GM21737 (cell line): ENCODE results near the gene BECN2.

Source experiments
- ATAC-seq: cut with Tn5 transposase; IDR thresholded peaks from one replicate; pipeline ENCODE4 v1.9.1; 2021; ENCODE audit warnings: mild to moderate bottlenecking, moderate library complexity; ENCODE audit not compliant: unreplicated experiment

Gene BECN2

DNA sequence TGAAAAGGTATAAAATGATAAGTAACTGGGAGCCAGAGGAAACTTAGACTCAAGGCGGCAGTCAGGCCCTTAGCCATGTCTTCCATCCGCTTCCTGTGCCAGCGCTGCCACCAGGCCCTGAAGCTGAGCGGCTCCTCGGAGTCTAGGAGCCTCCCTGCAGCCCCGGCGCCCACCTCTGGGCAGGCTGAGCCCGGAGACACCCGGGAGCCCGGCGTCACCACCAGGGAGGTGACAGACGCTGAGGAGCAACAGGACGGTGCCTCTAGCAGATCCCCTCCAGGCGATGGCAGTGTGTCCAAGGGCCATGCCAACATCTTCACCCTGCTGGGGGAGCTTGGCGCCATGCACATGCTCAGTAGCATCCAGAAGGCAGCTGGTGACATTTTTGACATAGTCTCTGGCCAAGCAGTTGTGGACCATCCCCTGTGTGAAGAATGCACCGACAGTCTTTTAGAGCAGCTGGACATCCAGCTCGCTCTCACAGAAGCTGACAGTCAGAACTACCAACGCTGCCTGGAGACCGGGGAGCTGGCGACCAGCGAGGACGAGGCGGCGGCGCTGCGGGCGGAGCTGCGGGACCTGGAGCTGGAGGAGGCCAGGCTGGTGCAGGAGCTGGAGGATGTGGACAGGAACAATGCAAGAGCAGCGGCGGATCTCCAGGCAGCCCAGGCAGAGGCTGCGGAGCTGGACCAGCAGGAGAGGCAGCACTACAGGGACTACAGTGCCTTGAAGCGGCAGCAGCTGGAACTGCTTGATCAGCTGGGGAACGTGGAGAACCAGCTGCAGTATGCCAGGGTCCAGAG, at the start of gene BECN2:
Gene BECN2 (plus strand): TSS at position 76 of the 803 bp plus-strand sequence. CDS start 0 bp downstream, at position 76.
- ATAC-seq, result no peak

GRCh38 chr1:241916196-241916595, 41.4 kb upstream of the BECN2 start:
- no peak for ATAC-seq

DNA sequence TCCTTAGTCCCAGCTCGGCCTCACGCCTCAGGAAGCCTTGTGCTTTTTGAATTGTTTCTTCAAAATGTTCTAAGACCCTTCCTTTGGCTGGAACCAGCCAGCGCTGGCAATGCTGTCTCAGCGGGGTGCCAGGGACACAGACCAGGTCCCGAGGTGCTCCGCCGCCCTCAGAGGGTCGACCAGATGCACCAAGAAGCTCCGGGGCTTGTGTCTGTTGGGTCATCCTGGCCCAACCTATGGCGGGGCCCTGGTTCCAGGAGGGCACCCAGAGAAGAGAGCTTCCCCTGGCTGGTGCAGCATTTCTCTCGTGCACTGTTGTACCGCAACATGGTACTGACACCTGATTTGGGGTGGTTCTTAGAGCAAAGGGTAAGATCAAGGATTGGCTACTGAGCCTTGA, 40.1 kb upstream of the BECN2 start:
- ATAC-seq, result no peak

- no peak for ATAC-seq
These were observed 38.7 kb upstream of the BECN2 start for GRCh38 chr1:241918879-241919278.

DNA sequence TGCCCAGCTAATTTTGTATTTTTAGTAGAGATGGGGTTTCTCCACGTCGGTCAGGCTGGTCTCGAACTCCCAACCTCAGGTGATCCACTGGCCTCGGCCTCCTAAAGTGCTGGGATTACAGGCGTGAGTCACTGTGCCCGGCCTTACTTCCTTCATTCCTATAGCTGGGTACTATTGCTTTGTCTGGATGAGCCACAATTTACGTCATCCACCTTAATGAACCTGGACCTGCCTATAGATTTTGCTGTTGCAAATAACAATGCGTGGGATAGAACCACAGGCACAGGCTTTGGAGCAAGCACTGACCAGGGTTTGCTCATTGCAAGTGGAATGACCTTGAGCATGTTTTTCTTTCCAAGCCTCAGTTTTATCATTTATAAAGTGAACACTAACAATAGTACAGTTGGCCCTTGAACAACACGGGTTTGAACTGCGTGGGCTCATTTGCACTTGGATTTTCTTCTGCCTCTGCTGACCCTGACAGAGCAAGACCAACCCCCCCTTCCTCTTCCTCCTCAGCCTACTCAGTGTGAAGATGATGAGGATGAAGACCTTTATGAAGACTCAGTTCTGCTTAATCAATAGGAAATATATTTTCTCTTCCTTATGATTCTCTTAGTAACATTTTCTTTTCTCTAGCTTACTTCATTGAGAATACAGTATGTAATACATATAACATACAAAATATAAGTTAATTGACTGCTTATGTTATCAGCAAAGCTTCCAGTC, 33.3 kb upstream of the BECN2 start:
- no peak for ATAC-seq

DNA sequence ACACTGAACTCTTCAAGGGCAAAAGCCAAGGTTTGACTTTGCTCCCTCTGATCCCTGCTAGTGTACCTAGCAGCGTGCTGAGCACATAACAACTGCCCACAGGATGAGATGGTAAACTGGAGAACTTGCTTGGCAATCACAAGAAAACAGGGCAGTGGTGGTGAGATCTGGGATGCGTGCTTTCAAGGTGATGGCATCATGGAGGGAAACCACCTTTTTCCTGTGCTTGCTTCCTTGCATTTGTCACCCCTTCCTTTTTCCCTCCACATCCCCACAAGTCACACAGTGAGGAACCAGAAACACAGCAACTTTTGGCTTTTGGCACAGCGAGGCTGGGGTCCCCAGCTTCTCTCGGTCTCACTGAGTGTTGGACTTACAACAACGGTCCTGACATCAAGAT, 31.4 kb upstream of the BECN2 start:
- ATAC-seq, result no peak

GRCh38 chr1:241927321-241927720, 30.2 kb upstream of the BECN2 start:
- no peak for ATAC-seq

DNA sequence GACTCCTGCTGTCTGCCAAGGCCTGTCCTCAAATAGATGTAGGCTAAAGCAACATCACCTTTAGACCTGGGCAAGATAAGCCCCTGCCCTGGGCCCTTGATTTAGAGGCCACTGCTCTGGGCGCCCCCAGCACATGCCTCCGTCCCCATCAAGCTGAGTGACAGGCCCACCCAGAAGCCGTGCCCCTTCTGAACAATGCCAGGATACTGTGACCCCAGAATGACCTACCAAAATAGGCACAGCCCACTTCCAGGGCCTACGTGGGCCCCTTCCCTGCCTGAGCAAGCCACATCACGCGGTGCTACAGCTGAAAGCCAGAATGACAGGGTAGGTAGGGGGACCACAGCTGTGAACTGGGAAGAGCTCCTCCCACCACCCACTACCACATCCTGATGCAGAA, 24.7 kb upstream of the BECN2 start:
- ATAC-seq, result no peak

DNA sequence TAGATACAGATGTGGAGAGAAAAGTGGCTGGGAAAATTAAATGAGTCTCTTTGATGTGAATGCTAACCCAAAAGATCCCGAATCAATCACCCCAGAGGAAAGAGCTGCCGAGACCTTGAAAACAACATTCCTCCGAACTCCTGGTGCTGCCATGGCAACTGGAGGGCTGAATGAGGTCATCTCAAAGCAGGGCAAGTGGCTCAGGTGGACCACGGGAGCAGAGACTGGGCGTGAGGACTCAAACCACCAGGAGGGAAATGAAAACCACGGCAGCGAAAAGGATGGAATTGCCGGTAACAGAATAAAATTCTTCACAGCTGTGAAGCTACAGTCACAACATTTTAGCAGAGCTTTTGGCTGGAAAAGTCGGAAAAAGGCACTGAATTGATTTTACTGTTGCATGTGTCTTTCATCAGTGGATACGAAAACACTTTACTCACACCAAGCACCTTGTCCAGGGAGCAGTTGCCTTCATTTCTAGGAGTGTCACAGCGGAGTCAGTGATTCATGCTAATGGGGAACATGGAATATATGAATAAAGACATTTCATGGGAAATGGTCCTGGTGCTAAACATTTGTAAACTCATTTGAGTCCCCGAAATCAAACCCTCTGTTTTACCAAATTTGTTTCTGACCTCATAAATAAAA, 23.2 kb upstream of the BECN2 start:
- ATAC-seq, result no peak

GRCh38 chr1:241934866-241935265, 22.7 kb upstream of the BECN2 start:
- ATAC-seq, result no peak

DNA sequence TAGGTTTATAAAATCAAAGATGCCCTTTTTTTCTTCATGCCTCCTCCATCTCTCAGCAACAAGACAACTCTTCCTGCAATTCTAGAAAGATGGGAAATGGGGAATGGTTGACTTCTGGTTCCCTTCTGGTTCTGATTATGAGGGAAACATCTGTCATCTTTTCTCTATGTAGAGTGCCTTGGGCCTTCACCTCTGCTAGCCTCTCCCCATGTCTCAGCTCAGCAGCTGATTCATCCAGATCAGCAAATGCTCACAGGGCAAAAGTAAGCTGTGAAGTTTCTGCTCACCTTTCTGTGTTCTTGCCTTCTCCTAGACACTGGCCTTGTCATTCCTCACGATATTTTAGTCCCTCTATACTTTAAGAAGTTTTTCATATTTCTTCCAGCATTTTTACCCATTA, 17.8 kb upstream of the BECN2 start:
- no peak for ATAC-seq

DNA sequence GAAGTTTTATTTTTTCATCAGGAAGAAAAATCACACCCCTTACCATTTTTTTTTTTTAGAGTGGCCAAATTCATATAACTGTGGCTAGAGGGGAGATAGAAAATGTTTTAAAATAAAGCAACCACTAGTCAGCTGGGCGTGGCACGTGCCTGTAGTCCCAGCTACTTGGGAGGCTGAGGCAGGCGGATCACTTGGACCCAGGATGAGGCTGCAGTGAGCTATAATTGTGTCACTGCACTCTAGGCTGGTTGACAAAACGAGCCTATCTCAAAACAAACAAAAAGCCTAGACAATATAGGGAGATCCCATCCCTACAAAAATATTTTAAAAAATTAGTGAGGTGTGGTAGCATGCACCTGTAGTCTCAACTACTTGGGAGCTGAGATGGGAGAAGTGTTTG, 14.8 kb upstream of the BECN2 start:
- ATAC-seq, result no peak

DNA sequence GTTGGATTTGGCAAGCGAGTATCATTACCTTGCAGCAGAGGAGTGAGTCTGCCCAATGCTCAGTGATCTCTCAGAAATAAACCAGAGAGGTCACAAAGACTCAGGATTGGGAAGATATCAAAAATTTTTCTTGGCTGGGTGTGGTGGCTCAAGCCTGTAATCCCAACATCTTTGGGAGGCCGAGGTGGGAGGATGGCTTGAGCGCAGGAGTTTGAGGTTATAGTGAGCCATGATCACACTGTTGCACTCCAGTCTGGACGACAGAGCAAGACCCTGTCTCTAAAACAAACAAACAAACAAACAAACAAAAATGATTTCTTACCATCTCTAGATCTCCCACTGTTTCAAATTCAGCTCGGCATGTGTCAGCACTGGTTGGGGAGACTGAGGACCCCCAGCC, 13.3 kb upstream of the BECN2 start:
- ATAC-seq, result no peak

DNA sequence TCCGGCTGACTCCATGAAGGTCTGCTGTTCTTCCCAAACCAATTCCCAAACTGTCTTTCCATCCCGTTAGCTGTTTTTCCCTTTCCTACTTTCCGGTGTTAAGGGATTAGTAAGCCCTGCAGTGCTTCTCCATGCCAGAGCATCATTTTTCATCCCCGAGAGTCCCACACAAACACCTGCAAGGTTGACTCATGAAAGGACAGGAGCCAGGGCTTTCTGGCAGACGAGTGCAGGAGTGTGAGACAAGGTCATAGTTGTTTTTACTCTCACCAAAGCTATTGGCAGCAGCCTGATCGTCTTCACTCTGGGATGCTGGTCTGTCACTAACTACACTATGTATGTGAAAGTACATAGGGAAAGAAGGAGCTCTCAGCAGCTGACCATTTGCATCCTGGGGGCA, 10.2 kb upstream of the BECN2 start:
- ATAC-seq, result no peak

GRCh38 chr1:241950390-241950789, 7.2 kb upstream of the BECN2 start:
- ATAC-seq, result no peak

DNA sequence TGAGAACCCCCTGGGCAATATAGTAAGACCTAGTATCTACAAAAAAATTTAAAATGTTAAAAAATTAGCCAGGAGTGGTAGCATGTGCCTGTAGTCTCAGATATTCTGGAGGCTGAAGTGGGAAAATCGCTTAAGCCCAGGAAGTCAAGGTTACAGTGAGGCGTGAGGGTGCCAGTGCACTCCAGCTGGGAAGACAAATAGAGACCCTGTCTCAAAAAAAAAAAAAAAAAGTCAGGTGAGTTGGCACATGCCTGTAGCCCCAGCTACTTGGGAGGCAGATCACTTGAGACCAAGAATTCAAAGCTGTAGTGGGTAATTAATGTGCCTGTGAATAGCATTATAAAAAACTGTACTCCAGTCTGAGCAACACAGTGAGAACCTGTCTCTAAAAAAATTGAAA, 4.6 kb downstream of the BECN2 start:
- no peak for ATAC-seq

GRCh38 chr1:241963722-241964121, 6.2 kb downstream of the BECN2 start:
- no peak for ATAC-seq

GRCh38 chr1:241964550-241965282, 7.1 kb downstream of the BECN2 start:
- ATAC-seq, result no peak

DNA sequence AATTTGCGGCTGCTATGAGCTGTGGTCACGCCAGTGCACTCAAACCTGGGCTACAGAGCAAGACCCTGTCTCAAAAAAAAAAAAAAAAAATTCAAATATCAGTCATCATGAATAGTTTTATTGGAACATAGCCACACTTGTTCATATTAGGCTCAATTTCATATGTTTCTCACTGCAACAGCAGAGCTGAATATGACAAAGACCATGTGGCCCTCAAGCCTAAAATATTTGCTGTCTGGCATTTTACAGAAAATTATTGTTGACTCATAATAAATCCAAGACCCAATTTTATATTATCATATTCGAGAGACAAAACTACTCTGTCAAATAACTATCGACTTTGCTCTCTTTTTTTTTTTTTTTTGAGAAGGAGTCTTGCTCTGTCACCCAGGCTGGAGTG, 11.0 kb downstream of the BECN2 start:
- ATAC-seq, result no peak

DNA sequence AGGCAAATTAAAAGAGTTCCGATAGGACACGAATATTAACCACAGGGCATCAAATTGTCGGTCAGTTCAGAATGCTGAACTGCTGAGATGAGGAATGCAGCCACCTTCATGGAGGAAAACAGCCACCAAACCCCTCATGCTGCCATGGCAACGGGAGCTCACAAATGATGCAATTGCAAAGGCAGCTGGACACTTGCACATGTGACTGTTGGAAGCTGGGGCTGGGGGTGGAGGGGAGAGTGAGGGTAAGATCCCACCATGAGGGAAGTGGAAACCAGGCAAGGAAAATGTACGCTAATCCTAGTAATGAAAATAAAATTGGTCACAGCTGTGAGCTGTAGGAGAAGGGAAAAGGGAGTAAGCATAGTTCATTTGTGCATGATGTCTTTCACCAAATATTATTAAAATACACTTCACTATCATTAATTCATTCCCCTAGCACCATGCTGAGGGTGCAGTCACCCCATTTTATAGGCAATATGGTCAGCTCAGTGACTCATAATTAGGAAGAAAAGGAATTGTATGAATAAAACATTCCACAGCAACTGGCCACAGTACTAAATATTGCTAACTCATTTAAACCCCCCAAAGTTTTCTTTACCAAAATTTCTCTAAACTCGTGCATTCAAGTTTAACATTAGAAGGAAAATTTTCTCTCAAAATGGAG, 15.3 kb downstream of the BECN2 start:
- no peak for ATAC-seq

DNA sequence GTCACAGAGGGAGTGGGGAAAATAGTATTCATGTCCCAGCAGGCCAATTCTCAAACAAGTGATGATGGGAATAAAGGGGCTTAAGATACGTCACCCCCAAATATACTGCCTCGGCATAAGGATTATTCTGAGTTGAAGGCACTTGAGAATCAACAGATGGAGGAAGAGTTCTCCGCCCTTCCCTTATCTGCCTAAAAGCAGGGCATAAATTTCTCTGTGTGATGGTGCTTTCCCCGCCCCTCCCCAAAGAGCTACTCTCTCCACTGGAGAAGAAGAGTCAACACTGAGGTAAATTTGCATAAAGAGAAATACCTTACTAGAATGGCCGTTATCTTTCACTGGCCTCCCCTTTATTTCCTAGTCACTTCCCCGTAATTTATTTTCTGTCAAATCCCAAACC, 18.7 kb downstream of the BECN2 start:
- ATAC-seq, result no peak
